Measurements from ENCODE around the gene APOO.

DNA sequence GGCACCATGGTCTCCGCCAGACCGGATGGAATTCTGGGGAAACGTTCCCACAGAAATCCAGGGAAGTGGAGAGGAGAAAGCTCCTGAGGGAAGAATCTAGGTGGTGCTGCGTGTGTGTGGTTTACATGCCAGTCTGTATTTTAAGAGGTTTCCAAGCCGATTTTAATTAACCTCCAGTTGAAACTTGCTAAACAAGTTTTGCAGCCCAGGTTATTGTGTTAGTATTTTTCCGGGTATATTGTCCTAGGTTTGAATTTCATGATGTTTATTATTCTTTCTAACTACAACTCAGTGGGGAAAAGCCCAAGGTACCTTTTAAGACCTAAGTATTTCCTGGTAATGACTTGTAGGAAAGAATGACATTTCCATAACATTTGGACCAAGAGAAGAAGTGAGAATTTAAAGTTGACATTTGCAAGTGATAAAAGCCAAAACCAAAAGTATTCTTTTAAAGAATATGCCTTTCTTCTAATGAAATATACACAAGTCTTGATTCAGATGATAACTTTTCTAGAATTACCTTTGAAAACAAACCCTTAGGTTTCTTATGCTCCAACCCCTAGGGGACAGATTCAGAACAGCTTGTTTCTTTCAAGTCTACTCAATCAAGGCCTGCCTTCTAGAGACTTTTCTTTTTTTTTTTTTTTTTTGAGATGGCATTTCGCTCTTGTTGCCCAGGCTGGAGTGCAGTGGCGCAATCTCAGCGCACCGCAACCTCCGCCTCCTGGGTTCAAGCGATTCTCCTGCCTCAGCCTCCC, 110.2 kb downstream of the APOO start:
- TF ChIP-seq, protein P1, sequence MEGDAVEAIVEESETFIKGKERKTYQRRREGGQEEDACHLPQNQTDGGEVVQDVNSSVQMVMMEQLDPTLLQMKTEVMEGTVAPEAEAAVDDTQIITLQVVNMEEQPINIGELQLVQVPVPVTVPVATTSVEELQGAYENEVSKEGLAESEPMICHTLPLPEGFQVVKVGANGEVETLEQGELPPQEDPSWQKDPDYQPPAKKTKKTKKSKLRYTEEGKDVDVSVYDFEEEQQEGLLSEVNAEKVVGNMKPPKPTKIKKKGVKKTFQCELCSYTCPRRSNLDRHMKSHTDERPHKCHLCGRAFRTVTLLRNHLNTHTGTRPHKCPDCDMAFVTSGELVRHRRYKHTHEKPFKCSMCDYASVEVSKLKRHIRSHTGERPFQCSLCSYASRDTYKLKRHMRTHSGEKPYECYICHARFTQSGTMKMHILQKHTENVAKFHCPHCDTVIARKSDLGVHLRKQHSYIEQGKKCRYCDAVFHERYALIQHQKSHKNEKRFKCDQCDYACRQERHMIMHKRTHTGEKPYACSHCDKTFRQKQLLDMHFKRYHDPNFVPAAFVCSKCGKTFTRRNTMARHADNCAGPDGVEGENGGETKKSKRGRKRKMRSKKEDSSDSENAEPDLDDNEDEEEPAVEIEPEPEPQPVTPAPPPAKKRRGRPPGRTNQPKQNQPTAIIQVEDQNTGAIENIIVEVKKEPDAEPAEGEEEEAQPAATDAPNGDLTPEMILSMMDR (IDR thresholded peaks at IDR 0.05): no peak
- TF ChIP-seq EP300 (IDR thresholded peaks at IDR 0.05) (no peak), POLR2A (IDR thresholded peaks at IDR 0.05) (no peak)
